Chondrocyte (in vitro differentiated cells): ENCODE measurements around the gene ATP13A3. TPM values are rescaled to one million over a fixed set of nuclear protein-coding genes. Genes with fewer than 3 reads are reported as not detected.
A peak's percentile ranks its signal among the peaks of the same experiment; 100 is the strongest.

Source experiments
- DNase-seq: peaks from one replicate; pipeline ENCODE4 v3.0.0; 2021; ENCODE audit warnings: mixed read lengths, low spot score
- H3K27ac Mint-ChIP-seq: one replicate; pipeline ENCODE4 v1.8.0; 2021; ENCODE audit warnings: mild to moderate bottlenecking, moderate library complexity, mixed read lengths; ENCODE audit not compliant: unreplicated experiment
- H3K27me3 Mint-ChIP-seq: 2 replicates; pipeline ENCODE4 v1.8.0; 2021; ENCODE audit warnings: low read depth, mixed read lengths
- H3K36me3 Mint-ChIP-seq: 2 replicates; pipeline ENCODE4 v1.8.0; 2021; ENCODE audit warnings: low read depth, mixed read lengths
- H3K4me1 Mint-ChIP-seq: 2 replicates; pipeline ENCODE4 v1.8.0; 2021; ENCODE audit warnings: low read depth, mild to moderate bottlenecking, mixed read lengths
- H3K4me3 Mint-ChIP-seq: one replicate; pipeline ENCODE4 v1.8.0; 2021; ENCODE audit warnings: mild to moderate bottlenecking, moderate library complexity, mixed read lengths; ENCODE audit not compliant: unreplicated experiment
- H3K9me3 Mint-ChIP-seq: 2 replicates; pipeline ENCODE4 v1.8.0; 2021; ENCODE audit warnings: low read depth, mixed read lengths
- CTCF ChIP-seq: fragments of 200-600 bp; sonication (generic); IDR thresholded peaks from 2 replicates; pipeline ENCODE4 v1.5.0; 2021; ENCODE audit warnings: antibody characterized with exemption, mild to moderate bottlenecking, moderate library complexity
- total RNA-seq: library from RNA; stranded (reverse); gene quantifications from 3 replicates; pipeline ENCODE4 v1.2.1, GENCODE V29; 2021

Gene ATP13A3
- total RNA-seq, 1 donor from 2014 or later, result 87.7 TPM

GRCh38 chr3:194446754-194447153 is 40.0 kb downstream of the ATP13A3 start:
- peaks cover 40% of the 10 kb centered on the region for H3K36me3 Mint-ChIP-seq
- DNase-seq, result no peak
- H3K4me3 Mint-ChIP-seq, result no peak overlapping the region

DNA sequence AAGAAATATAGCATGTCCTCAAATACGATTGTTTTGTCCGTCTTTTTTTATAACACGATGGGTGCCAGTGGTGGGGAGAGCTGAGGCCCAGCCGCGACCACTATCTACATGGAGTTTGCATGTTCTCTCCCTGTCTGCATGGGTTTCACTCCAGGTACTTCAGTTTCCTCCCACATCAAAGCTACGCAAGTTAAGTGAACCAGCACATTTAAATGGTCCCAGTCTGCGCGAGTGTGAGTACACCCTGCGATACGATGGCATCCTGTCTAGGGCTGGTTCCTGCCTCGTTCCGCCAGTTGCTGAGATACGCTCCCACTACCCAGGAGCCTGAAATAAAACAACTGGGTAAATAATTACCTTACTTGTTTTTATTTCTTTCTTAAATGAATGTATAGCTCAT is 40.6 kb downstream of the ATP13A3 start:
- H3K27me3 Mint-ChIP-seq, result no peaks in the 10 kb centered on the region
- peaks cover 37% of the 10 kb centered on the region for H3K36me3 Mint-ChIP-seq
- no peak for TF ChIP-seq CTCF
- H3K4me3 Mint-ChIP-seq, result no peak overlapping the region
- peaks cover 7% of the 10 kb centered on the region for H3K4me1 Mint-ChIP-seq
- DNase-seq, result no peak
- H3K27ac Mint-ChIP-seq, result no peak overlapping the region
- no peaks in the 10 kb centered on the region for H3K9me3 Mint-ChIP-seq

More at GRCh38 chr3:194446754-194447153, 40.0 kb downstream of the ATP13A3 start:
- no peaks in the 10 kb centered on the region for H3K27me3 Mint-ChIP-seq
- H3K27ac Mint-ChIP-seq, result no peak overlapping the region
- no peak for TF ChIP-seq CTCF
- H3K9me3 Mint-ChIP-seq, result no peaks in the 10 kb centered on the region
- peaks cover 7% of the 10 kb centered on the region for H3K4me1 Mint-ChIP-seq

- peaks cover 7% of the 10 kb centered on the region for H3K4me1 Mint-ChIP-seq
- no peak overlapping the region for H3K4me3 Mint-ChIP-seq
- no peaks in the 10 kb centered on the region for H3K27me3 Mint-ChIP-seq
- no peak for TF ChIP-seq CTCF
- peak overlapping the region; percentile 38 for H3K27ac Mint-ChIP-seq
- H3K36me3 Mint-ChIP-seq, result peaks cover 34% of the 10 kb centered on the region
- H3K9me3 Mint-ChIP-seq, result no peaks in the 10 kb centered on the region
- no peak for DNase-seq
Measured at GRCh38 chr3:194443901-194444300, 42.9 kb downstream of the ATP13A3 start.

DNA sequence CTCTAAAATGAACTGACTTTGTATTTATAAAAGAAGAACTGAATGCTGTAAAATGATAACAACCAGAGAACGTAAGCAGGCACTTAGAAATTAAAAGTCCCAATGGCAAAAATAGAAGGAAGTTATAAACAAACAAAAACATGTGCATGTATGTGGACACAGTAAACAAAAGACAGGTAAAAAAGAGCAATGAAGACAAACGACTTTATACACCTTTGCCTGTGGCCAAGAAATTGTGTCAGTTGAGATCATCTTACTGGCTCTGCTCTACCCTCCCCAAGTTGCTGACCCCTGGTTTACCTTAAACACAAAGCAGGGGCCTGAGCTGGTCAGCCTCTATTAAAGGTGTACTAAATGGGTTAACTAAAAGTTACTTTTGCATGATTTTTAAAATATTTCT is 46.0 kb downstream of the ATP13A3 start:
- H3K27ac Mint-ChIP-seq, result no peak overlapping the region
- no peaks in the 10 kb centered on the region for H3K9me3 Mint-ChIP-seq
- peaks cover 38% of the 10 kb centered on the region for H3K36me3 Mint-ChIP-seq
- no peak for TF ChIP-seq CTCF
- H3K4me1 Mint-ChIP-seq, result peaks cover 7% of the 10 kb centered on the region
- H3K4me3 Mint-ChIP-seq, result no peak overlapping the region
- DNase-seq, result no peak
- no peaks in the 10 kb centered on the region for H3K27me3 Mint-ChIP-seq

DNA sequence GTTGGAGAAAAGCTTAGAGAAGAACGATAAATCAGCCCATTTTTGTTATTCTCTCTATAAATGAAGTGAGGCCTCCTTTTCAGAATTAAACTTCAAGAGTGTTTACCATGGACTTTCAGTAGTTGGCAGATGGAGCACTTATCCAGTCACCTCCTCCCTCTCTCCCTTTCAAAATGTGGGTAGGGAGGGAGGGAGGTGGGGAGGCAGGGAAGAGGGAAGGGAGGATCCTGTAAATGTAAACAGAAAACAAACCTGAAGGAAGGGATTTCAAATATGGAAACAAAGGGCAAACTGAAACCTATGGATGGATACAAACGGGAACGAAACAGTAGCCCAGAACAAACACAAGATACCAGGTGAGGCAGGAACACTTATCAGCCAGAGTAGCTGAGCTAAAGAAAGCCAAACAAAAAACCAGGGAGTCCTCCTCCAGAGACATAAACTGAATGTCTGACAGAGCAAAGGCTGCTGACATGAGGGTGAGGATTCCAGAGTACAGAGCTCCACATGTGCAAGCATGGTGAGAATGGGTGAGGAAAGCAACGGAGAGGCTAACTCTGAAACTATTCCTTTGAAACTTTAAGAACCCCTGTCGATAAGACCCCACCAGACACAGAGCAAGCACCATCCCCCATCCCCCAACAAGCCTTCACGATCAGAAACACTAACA is 46.8 kb downstream of the ATP13A3 start:
- no peaks in the 10 kb centered on the region for H3K9me3 Mint-ChIP-seq
- TF ChIP-seq CTCF, result no peak
- H3K36me3 Mint-ChIP-seq, result peaks cover 41% of the 10 kb centered on the region
- no peaks in the 10 kb centered on the region for H3K27me3 Mint-ChIP-seq
- peaks cover 7% of the 10 kb centered on the region for H3K4me1 Mint-ChIP-seq
- DNase-seq, result no peak
- H3K4me3 Mint-ChIP-seq, result no peak overlapping the region
- H3K27ac Mint-ChIP-seq, result no peak overlapping the region
